SW480 (cell line): Measurements from ENCODE around the gene ZNRD2.
A peak's percentile ranks its signal among the peaks of the same experiment; 100 is the strongest.

Source experiments
- DNase-seq: peaks from one replicate; pipeline ENCODE4 v3.0.0-alpha.2; 2016; ENCODE audit warnings: low spot score

ZNRD2 gene

GRCh38 chr11:65588199-65589054 is 18.1 kb downstream of the ZNRD2 start:
- DNase-seq: peak; percentile 62

- no peak for DNase-seq
Observed at GRCh38 chr11:65589444-65590239, 19.4 kb downstream of the ZNRD2 start.

DNA sequence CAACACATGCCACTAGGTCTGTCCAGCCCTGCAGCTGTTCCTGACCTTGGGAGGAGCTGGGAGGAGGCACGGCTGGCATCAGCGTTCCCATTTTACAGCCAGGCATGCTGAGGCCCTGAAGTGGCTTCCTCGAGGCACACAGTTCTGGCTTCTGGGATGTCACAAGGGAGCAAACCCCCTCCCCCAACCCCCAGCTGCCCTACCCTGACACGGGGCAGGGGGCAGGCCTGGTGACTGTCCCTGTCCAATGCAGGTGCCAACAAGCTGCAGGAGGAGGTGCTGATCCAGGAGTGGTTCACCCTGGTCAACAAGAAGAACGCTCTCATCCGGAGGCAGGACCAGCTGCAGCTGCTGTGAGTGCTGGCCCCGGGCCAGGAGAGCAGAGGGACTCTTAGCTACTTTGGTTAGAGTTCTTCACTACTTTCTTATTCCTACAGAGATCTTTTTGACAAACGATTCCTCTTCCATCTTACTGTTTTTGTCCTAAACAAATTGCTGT is 20.0 kb downstream of the ZNRD2 start:
- no peak for DNase-seq

- DNase-seq: no peak
Observed at GRCh38 chr11:65591939-65592857, 21.9 kb downstream of the ZNRD2 start.

DNA sequence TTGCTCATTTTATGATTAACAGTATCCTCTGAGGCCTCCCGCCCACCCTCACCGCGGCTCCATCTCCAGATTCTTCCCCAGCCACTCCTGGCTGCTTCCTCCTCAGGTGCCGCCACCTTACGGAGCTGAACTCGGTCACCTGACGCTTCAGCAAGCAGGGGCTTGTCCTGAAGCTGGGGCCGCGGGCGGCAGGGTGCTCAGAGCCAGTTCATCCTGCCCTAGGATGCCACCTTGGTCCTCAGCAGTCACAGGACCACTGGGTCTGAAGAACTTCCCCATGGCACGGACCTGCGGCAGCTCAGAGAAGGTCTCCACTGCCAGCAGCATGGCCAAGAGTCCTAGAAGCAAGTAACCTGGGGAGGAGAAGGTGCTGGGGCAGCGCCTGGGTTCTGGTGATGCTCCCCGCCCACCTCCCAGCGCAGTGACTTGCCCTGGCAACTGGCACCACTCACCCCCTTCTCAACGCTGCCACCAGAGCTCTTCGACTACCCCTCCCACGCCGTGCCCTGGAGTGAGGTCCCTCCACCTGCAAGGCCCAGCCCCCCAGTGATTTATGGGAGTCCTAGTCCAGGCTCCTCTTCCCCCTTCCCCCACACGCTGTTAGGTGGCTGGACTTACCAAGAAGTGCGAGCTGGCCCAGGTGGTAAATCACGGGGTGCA is 22.7 kb downstream of the ZNRD2 start:
- DNase-seq: no peak

DNA sequence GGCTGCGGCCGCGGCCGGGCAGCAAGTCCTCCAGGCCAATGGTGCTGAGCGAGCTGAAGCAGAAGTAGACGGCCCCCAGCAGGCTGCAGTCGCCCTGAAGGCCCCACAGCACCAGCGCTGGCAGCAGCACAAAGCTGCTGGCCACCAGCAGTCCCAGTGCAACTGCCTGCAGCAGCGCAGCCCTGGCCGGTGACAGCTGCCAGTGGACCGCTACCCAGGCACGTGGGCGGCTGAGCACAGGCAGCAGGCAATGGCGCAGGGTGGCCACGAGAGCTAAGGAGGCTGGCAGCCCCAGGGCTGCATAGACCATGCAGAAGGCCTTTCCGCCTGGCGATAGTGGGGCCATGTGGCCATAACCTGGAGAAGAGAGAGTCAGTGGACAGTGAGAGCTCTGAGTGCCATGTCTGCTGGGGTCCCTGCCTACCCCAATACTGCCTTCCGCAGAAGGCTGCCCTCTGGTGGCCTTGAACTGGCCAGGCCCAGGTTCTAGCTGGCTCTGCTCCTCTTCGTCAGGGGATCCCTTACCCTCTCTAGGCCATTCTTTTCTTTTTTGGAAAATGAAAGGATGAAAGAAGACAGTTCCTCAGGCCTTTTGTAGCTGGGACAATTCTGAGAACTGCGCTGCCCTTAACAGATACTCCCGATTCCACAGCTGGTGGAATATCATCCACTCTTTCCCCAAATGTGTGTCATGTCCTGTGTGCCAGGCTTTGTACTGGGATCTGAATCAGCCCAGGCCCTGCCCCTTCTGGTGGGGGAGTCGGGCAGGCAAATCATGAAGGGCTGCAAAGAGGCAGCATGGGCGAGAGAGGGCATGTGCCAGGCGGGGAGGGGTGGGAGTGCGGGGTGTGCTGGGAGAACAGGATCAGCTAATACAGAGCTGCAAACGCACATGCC is 23.5 kb downstream of the ZNRD2 start:
- no peak for DNase-seq

DNA sequence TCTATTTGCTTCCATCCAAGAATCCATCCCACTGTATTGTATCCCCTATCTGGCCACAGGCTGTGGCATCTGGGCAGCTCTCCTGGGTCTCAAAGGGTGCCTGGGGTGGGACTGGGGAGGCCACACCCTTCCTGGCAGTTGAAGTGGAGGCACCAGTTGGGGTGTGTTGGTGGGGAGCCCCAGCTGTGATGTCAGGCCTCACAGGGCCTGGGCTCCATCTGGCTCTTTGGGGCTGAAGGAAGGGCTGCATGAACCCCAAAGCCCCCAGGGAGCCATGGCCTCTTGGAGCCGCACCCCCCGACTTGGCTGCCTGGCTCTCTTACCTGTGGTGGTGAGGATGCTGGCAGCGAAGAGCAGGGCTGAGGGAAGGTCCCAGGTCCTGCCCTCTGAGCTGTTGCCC is 24.9 kb downstream of the ZNRD2 start:
- no peak for DNase-seq

GRCh38 chr11:65595543-65596281 is 25.4 kb downstream of the ZNRD2 start, which contains the start of gene KCNK7:
Gene KCNK7, minus strand, starts transcription at chr11:65595800. Its CDS starts 28 bp downstream, at chr11:65595772.
- no peak for DNase-seq

DNA sequence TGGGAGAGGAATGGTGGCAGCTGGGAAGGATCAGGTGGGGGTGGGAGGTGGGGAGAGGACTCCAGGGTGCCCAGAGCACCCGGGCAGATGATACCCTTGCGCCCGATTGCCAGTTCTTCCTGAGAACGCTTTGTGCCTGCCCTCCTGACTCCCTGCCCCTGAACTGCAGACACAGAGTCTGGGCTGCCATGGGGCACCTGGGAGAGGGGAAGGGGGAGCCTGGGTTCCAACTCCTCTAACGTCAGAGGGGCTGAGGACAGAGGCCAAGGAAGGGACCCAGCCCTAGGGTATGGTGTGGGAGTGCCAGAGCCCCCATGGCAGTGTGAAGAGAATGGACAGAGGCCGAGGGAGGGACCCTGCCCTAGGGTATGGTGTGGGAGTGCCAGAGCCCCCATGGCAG is 26.2 kb downstream of the ZNRD2 start:
- DNase-seq: no peak

- DNase-seq: no peak
Observed at GRCh38 chr11:65598258-65598699, 28.0 kb downstream of the ZNRD2 start.

GRCh38 chr11:65599216-65599954 is 29.1 kb downstream of the ZNRD2 start:
- DNase-seq: no peak

DNA sequence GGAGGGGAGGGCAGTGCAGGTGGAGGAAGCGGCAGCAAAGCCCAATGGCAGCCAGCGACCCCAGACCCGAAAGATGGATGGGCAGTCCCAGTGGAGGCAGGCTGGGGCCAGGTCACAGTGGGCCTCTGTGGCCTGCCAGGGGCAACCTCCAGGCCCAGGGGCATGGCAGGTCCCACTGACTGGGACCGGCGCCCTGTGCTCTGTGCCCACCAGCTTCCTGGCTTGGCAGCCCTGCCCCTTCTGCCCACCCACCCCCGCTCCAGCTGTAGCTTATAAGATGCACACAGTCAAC is 29.6 kb downstream of the ZNRD2 start:
- DNase-seq: no peak

DNA sequence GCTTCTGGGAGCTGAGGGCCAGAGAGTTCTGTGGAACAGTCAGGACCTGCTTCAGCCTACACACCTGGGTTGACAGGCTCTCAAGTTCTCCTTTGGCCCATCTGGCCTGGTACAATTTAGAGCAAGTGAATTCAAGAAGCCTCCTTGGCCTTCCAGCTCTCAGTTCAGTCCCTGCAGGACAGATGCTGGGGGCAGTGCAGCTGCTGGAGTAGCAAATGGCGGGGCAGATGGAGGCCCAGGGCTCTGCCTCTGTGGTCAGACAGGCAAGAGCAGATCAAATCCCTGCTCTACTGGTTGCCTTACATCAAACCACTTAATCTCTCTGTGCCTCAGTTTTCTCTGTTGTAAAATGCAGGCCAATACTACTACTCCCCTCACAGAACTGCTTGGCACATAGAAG is 34.0 kb downstream of the ZNRD2 start:
- no peak for DNase-seq

GRCh38 chr11:65606876-65607613 is 36.8 kb downstream of the ZNRD2 start:
- DNase-seq: peak; percentile 98

GRCh38 chr11:65607614-65608426 is 37.5 kb downstream of the ZNRD2 start:
- DNase-seq: no peak

- DNase-seq: no peak
Observed at GRCh38 chr11:65609229-65609628, 39.0 kb downstream of the ZNRD2 start.

- no peak for DNase-seq
Observed at GRCh38 chr11:65609665-65610064, 39.4 kb downstream of the ZNRD2 start.
